NT2/D1 (cell line): ENCODE measurements around the gene MAP3K20.

Source experiments
- SUZ12 ChIP-seq: IDR thresholded peaks from 2 replicates; pipeline ENCODE4 v1.6.1; 2011; ENCODE audit not compliant: insufficient read length, insufficient read depth; ENCODE audit errors: extremely low read depth
- YY1 ChIP-seq: IDR thresholded peaks from 2 replicates; pipeline ENCODE4 v1.6.1; 2011; ENCODE audit not compliant: insufficient read length, insufficient read depth
- ZNF274 ChIP-seq: IDR thresholded peaks from 2 replicates; pipeline ENCODE4 v1.6.1; 2011; ENCODE audit warnings: mild to moderate bottlenecking, low read depth, low read length

DNA sequence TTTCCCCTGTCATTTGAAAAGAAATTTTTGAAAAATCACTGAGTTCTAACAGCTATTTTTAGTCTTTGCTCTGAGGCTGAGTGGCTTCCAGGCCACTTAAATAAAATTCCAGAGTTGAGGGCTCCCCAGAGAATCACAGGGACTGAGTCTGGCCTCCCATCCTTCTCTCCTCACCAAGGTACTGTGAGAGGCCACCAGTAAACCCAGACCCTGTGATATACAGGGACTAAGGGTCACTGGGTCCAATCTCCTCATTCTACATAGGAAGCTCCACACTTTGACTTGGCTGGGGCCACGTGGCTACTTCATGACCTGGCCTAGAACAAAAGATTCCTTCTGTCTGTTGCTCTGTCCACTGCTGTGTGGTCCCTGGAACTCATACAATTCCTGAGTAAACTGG is 155.8 kb downstream of the MAP3K20 start:
- TF ChIP-seq ZNF274, result no peak
- no peak for TF ChIP-seq YY1
- TF ChIP-seq SUZ12, result no peak
